Astrocyte of the cerebellum (primary cell): ENCODE results near the gene DPYD.

Experiments used
- DNase-seq: peaks from one replicate; pipeline ENCODE4 v3.0.0-alpha.2; 2011; ENCODE audit warnings: low read depth
- H3K4me3 ChIP-seq: 2 replicates; pipeline ENCODE4 v1.5.1; 2011; ENCODE audit warnings: mild to moderate bottlenecking, low read depth, low read length, moderate library complexity
- CTCF ChIP-seq: IDR thresholded peaks from 2 replicates; pipeline ENCODE4 v1.5.1; 2012; ENCODE audit warnings: low read length, low read depth, moderate library complexity, mild to moderate bottlenecking; ENCODE audit errors: missing control alignments
- in situ Hi-C: cut with HindIII; loops from 2 replicates; pipeline ENCODE4 v1.10.0; 2017; ENCODE audit warnings: low sequenced_read_pairs

The DPYD gene

GRCh38 chr1:97820470-97821188 is 100.2 kb downstream of the DPYD start:
- in situ Hi-C loops: no loop called here
- DNase-seq: no peak
- TF ChIP-seq CTCF: peak; percentile 46
- no peak overlapping the region for H3K4me3 ChIP-seq

GRCh38 chr1:97816927-97817326 is 103.9 kb downstream of the DPYD start:
- no peak overlapping the region for H3K4me3 ChIP-seq
- DNase-seq: no peak
- in situ Hi-C loops: no loop called here
- no peak for TF ChIP-seq CTCF

- H3K4me3 ChIP-seq: no peak overlapping the region
- DNase-seq: no peak
- TF ChIP-seq CTCF: no peak
- in situ Hi-C loops: no loop called here
These were observed 106.0 kb downstream of the DPYD start for GRCh38 chr1:97814804-97815203.

- no peak overlapping the region for H3K4me3 ChIP-seq
- in situ Hi-C loops: no loop called here
- no peak for TF ChIP-seq CTCF
- DNase-seq: no peak
These were observed 106.7 kb downstream of the DPYD start for GRCh38 chr1:97814121-97814520.

GRCh38 chr1:97812076-97812475 is 108.8 kb downstream of the DPYD start:
- DNase-seq: no peak

GRCh38 chr1:97806996-97807520 is 113.8 kb downstream of the DPYD start:
- H3K4me3 ChIP-seq: no peak overlapping the region
- DNase-seq: no peak
- in situ Hi-C loops: no loop called here
- no peak for TF ChIP-seq CTCF

More at GRCh38 chr1:97812076-97812475, 108.8 kb downstream of the DPYD start:
- in situ Hi-C loops: no loop called here
- no peak for TF ChIP-seq CTCF
- H3K4me3 ChIP-seq: no peak overlapping the region

GRCh38 chr1:97806326-97806725 is 114.5 kb downstream of the DPYD start:
- in situ Hi-C loops: no loop called here

More at GRCh38 chr1:97806326-97806725, 114.5 kb downstream of the DPYD start:
- DNase-seq: no peak
- no peak for TF ChIP-seq CTCF
- no peak overlapping the region for H3K4me3 ChIP-seq
